ENCODE results near the gene ABLIM1.

GRCh38 chr10:114624951-114625780, 32.9 kb downstream of the ABLIM1 start:
- TF ChIP-seq SMC3 (IDR thresholded peaks at IDR 0.05; ENCODE audit: low read depth, low read length) (no peak), MXI1 (IDR thresholded peaks at IDR 0.05; ENCODE audit: borderline replicate concordance, low read depth, low read length) (no peak)

All from IMR-90 (cell line).